ENCODE measurements around the gene GRIA1. TPM values are rescaled to one million over a fixed set of nuclear protein-coding genes. Genes with fewer than 3 reads are reported as not detected.

The GRIA1 gene
- total and polyA plus RNA-seq, 2 of the 4 experiments (the other 2 are of a cell fraction) = 0.48 to 1.3 TPM

DNA sequence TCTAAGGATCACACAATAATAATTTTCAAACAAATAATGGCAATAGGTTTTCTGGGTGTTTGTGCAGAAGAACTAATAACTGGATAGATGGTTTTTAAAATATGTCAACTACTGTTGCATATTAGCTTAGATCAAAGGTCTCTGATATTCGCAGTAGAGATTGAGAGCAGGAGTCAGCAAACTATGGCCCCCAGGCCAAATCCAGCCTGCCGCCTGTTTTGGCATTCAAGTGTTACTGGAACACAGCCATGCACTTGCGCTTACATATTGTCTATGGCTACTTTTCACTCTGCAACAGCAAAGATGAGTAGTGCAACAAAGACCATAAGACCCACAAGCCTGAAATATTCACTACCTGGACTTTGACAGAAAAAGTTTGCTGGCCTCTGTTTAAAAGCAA is 260.8 kb downstream of the GRIA1 start:
- Histone ChIP-seq H2AK5ac (ENCODE audit: low read depth, low read length) (no peak overlapping the region), H3K4me3 (ENCODE audit: insufficient read depth, low read depth, low read length) (no peak overlapping the region), H3K4me1 (ENCODE audit: control insufficient read depth, insufficient read depth, low read length) (no peaks in the 10 kb centered on the region), H3K4ac (ENCODE audit: low read depth, low read length) (no peak overlapping the region), H3K23ac (ENCODE audit: low read depth, low read length) (no peak overlapping the region), H2BK20ac (ENCODE audit: low read depth, low read length) (no peak overlapping the region), H4K5ac (ENCODE audit: low read depth, low read length) (no peak overlapping the region), H4K20me1 (ENCODE audit: insufficient read depth, low read length) (no peaks in the 10 kb centered on the region), H3K56ac (ENCODE audit: extremely low read depth, insufficient read depth, low read length) (no peak overlapping the region), H4K8ac (ENCODE audit: low read depth in 2 of 2, low read length in 2 of 2) (no peak overlapping the region), H2BK15ac (ENCODE audit: low read depth, low read length) (no peak overlapping the region), H3K18ac (ENCODE audit: low read depth, low read length) (no peak overlapping the region), H3K36me3 (ENCODE audit: control insufficient read depth, insufficient read depth, low read length) (no peaks in the 10 kb centered on the region), H3K9ac (ENCODE audit: low read depth, low read length) (no peak overlapping the region), H3K9me1 (ENCODE audit: insufficient read depth, low read length) (no peaks in the 10 kb centered on the region), H3K27ac (ENCODE audit: insufficient read depth, low read length) (no peak overlapping the region), H3K27me3 (ENCODE audit: control insufficient read depth, insufficient read depth, low read length) (no peaks in the 10 kb centered on the region), H2AK9ac (replicated peaks; ENCODE audit: low read depth, low read length, poor library complexity) (no peak overlapping the region), H3K14ac (replicated peaks; ENCODE audit: low read depth, low read length) (no peak overlapping the region), H3K4me2 (ENCODE audit: low read depth, low read length) (no peak overlapping the region), H4K91ac (ENCODE audit: insufficient read depth, low read depth, low read length) (no peak overlapping the region), H3K9me3 (ENCODE audit: control insufficient read depth, insufficient read depth, low read length) (no peaks in the 10 kb centered on the region), H2BK120ac (ENCODE audit: low read depth, low read length) (no peak overlapping the region), H2AFZ (replicated peaks; ENCODE audit: low read length, poor library complexity) (no peak overlapping the region), H2BK5ac (ENCODE audit: low read depth, low read length, poor library complexity, severe bottlenecking) (no peak overlapping the region), H3K79me1 (ENCODE audit: low read depth in 1 of 2, low read length in 2 of 2) (no peaks in the 10 kb centered on the region)
- dilution Hi-C loops (cut with HindIII; ENCODE audit: low sequenced_read_pairs, unreplicated experiment) = no loop called here
- no TSS peak for BruUV-seq (replicated peaks)
- intact Hi-C loops (cut with micrococcal nuclease) = loop anchor here (10.0 kb wide), 1 partner anchor 1216 kb away; no protein-coding TSS in a partner anchor
- in situ Hi-C loops (cut with MboI; ENCODE audit: low sequenced_read_pairs) = no loop called here
- DNase-seq (no peak), ATAC-seq (ENCODE audit: low read depth) (no peak)
- CTCF ChIA-PET = no interaction called here
- WGBS, 2 experiments (ENCODE audit: extremely low coverage in 2 of 2, insufficient read length in 1 of 2) = no CpG with 5 or more reads among the region's 3 CpGs
- TF ChIP-seq FOS (IDR thresholded peaks at IDR 0.05; ENCODE audit: low read depth, low read length) (no peak), MXI1 (IDR thresholded peaks at IDR 0.05; ENCODE audit: borderline replicate concordance, low read depth, low read length) (no peak), BHLHE40 (IDR thresholded peaks at IDR 0.05; ENCODE audit: low read depth, low read length) (no peak), CHD1 (IDR thresholded peaks at IDR 0.05; ENCODE audit: low read depth, low read length) (no peak), RFX5 (IDR thresholded peaks at IDR 0.05; ENCODE audit: low read depth, low read length) (no peak)
- TF ChIP-seq, protein P1, sequence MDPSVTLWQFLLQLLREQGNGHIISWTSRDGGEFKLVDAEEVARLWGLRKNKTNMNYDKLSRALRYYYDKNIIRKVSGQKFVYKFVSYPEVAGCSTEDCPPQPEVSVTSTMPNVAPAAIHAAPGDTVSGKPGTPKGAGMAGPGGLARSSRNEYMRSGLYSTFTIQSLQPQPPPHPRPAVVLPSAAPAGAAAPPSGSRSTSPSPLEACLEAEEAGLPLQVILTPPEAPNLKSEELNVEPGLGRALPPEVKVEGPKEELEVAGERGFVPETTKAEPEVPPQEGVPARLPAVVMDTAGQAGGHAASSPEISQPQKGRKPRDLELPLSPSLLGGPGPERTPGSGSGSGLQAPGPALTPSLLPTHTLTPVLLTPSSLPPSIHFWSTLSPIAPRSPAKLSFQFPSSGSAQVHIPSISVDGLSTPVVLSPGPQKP (IDR thresholded peaks at IDR 0.05; ENCODE audit: borderline replicate concordance, low read depth, low read length) = no peak
- POLR2A ChIA-PET (ENCODE audit: unreplicated experiment) = no interaction called here
